Stomach smooth muscle (tissue), 2 donors: ENCODE measurements around the gene BEND7.
"Not testable (repeated sequence)": the region's sequence is repeated elsewhere in the genome, so short reads cannot be mapped to it uniquely, and the experiment has no call there.

Experiments used
- H3K27ac ChIP-seq: one replicate; pipeline ENCODE4 v1.7.0; 2013; ENCODE audit warnings: mild to moderate bottlenecking, low read length, inconsistent platforms
- H3K27me3 ChIP-seq, 2 donors: one replicate each; pipeline ENCODE4 v1.7.0; 2013; ENCODE audit warnings: low read length in 2 of 2; ENCODE audit not compliant: insufficient read depth in 2 of 2, control insufficient read depth in 1 of 2
- H3K36me3 ChIP-seq, 2 donors: one replicate each; pipeline ENCODE4 v1.7.0; 2013; ENCODE audit warnings: low read length in 2 of 2; ENCODE audit not compliant: control insufficient read depth in 2 of 2, insufficient read depth in 2 of 2
- H3K4me1 ChIP-seq: one replicate; pipeline ENCODE4 v1.7.0; 2013; ENCODE audit warnings: low read length; ENCODE audit not compliant: control insufficient read depth, insufficient read depth
- H3K4me3 ChIP-seq, 2 donors: one replicate each; pipeline ENCODE4 v1.7.0; 2013; ENCODE audit warnings: low read length in 2 of 2
- H3K9ac ChIP-seq, 2 donors: one replicate each; pipeline ENCODE4 v1.7.0; 2013; ENCODE audit warnings: low read length in 2 of 2, mild to moderate bottlenecking in 1 of 2
- H3K9me3 ChIP-seq, 2 donors: one replicate each; pipeline ENCODE4 v1.7.0; 2013; ENCODE audit warnings: low read length in 2 of 2; ENCODE audit not compliant: control insufficient read depth in 2 of 2
- donor health status: healthy.
- donor health status: Pancreatic carcinoma.

BEND7 gene

DNA sequence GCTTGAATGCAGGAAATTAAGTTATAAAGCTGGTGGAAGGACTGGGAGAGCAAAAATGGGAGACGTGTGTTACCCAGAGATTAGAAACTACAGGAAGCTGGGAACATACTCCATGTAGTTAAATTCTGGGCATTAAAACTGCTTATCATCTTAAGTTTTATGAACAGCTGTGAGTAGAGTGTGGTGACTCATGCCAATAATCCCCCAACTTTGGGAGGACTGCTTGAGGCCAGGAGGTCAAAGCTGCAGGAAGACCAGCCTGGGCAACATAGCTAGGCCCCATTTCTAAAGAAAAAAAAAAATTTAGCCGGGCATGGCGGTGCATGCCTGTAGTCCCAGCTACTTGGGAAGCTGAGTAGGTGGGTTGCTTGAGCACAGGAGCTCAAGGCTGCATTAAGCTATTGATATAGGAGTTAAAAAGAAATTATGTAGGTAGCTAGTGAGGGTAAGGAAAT lies 124.5 kb downstream of the BEND7 start:
- Histone ChIP-seq H3K4me3 (no peak overlapping the region), H3K9ac (no peak overlapping the region), H3K36me3 (no peaks in the 10 kb centered on the region), H3K4me1 (no peaks in the 10 kb centered on the region), H3K27ac (no peak overlapping the region), H3K27me3 (peaks cover 0 to 3% of the 10 kb centered on the region in 2 donors), H3K9me3 (peaks cover 0 to 6% of the 10 kb centered on the region in 2 donors)

DNA sequence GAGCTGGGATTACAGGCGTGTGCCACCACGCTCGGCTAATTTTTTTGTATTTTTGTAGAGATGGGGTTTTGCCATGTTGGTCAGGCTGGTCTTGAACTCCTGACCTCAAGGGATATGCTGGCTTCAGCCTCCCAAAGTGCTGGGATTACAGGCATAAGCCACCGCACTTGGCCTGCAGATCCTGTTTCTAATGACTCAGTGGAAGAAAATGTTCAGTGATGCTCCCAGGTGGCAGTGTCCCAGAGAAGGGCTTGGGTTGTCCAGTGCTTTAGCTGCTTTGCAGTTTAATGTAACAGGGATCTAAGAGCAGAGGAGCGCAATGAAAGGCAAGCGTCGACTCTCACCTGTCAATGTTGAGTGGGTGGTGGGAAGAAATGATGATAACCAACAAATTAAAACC lies 125.4 kb downstream of the BEND7 start:
- not testable (repeated sequence) for H3K36me3 ChIP-seq, H3K9me3 ChIP-seq, H3K27me3 ChIP-seq, H3K27ac ChIP-seq, H3K4me1 ChIP-seq, H3K9ac ChIP-seq, H3K4me3 ChIP-seq

- no peaks in the 10 kb centered on the region for H3K36me3 ChIP-seq
- H3K27me3 ChIP-seq, result peaks cover 0 to 3% of the 10 kb centered on the region in 2 donors
- H3K4me1 ChIP-seq, result no peaks in the 10 kb centered on the region
- no peak overlapping the region for H3K27ac ChIP-seq
- no peak overlapping the region for H3K4me3 ChIP-seq
- H3K9ac ChIP-seq, result no peak overlapping the region
- peaks cover 0 to 6% of the 10 kb centered on the region in 2 donors for H3K9me3 ChIP-seq
Measured at GRCh38 chr10:13402021-13402420, 126.8 kb downstream of the BEND7 start.

GRCh38 chr10:13401142-13401541 lies 127.7 kb downstream of the BEND7 start:
- Histone ChIP-seq H3K27ac (no peak overlapping the region), H3K9me3 (peaks cover 0 to 3% of the 10 kb centered on the region in 2 donors), H3K27me3 (peaks cover 0 to 3% of the 10 kb centered on the region in 2 donors), H3K4me3 (no peak overlapping the region), H3K4me1 (no peaks in the 10 kb centered on the region), H3K9ac (no peak overlapping the region), H3K36me3 (no peaks in the 10 kb centered on the region)

- no peaks in the 10 kb centered on the region for H3K36me3 ChIP-seq
- peaks cover 0 to 3% of the 10 kb centered on the region in 2 donors for H3K27me3 ChIP-seq
- H3K4me3 ChIP-seq, result no peak overlapping the region
- H3K4me1 ChIP-seq, result no peaks in the 10 kb centered on the region
- no peak overlapping the region for H3K27ac ChIP-seq
- H3K9ac ChIP-seq, result no peak overlapping the region
- H3K9me3 ChIP-seq, result peaks cover 0 to 2% of the 10 kb centered on the region in 2 donors
Measured at GRCh38 chr10:13400196-13400965, 128.4 kb downstream of the BEND7 start.

- no peaks in the 10 kb centered on the region for H3K36me3 ChIP-seq
- no peaks in the 10 kb centered on the region for H3K4me1 ChIP-seq
- peaks cover 0 to 2% of the 10 kb centered on the region in 2 donors for H3K9me3 ChIP-seq
- H3K4me3 ChIP-seq, result no peak overlapping the region
- H3K27me3 ChIP-seq, result peaks cover 0 to 3% of the 10 kb centered on the region in 2 donors
- no peak overlapping the region for H3K9ac ChIP-seq
- H3K27ac ChIP-seq, result no peak overlapping the region
Measured at GRCh38 chr10:13399752-13400151, 129.1 kb downstream of the BEND7 start.

- Histone ChIP-seq H3K9ac (no peak overlapping the region), H3K36me3 (no peaks in the 10 kb centered on the region), H3K4me1 (no peaks in the 10 kb centered on the region), H3K9me3 (peaks cover 0 to 2% of the 10 kb centered on the region in 2 donors), H3K4me3 (no peak overlapping the region), H3K27ac (no peak overlapping the region), H3K27me3 (peaks cover 0 to 3% of the 10 kb centered on the region in 2 donors)
Measured at GRCh38 chr10:13399236-13399635, 129.6 kb downstream of the BEND7 start.

- H3K36me3 ChIP-seq, result no peaks in the 10 kb centered on the region
- peaks cover 0 to 4% of the 10 kb centered on the region in 2 donors for H3K27me3 ChIP-seq
Measured at GRCh38 chr10:13397052-13397451, 131.8 kb downstream of the BEND7 start.

DNA sequence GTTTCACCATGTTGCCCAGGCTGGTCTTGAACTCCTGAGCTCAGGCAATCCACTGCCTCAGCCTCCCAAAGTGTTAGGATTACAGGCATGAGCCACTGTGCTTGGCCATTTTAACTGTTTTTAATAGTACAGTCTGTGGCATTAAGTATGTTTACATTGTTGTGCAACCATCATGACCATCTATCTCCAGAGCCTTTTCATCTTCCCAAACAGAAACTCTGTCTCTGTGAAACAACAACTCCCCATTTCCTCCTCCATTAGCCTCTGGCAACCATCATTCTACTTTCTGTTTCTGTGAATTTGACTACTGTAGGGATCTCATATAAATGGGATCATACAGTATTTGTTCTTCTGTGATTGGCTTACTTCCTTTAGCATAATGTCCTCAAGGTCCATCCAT lies 132.4 kb downstream of the BEND7 start:
- no peak overlapping the region for H3K27ac ChIP-seq

More at GRCh38 chr10:13397052-13397451, 131.8 kb downstream of the BEND7 start:
- no peak overlapping the region for H3K9ac ChIP-seq
- no peak overlapping the region for H3K4me3 ChIP-seq
- no peaks in the 10 kb centered on the region for H3K4me1 ChIP-seq
- peaks cover 0 to 2% of the 10 kb centered on the region in 2 donors for H3K9me3 ChIP-seq
- H3K27ac ChIP-seq, result no peak overlapping the region

GRCh38 chr10:13395540-13395939 lies 133.3 kb downstream of the BEND7 start:
- Histone ChIP-seq H3K9ac (no peak overlapping the region), H3K9me3 (peaks cover 0 to 2% of the 10 kb centered on the region in 2 donors), H3K36me3 (no peaks in the 10 kb centered on the region), H3K27ac (no peak overlapping the region), H3K4me3 (no peak overlapping the region), H3K27me3 (peaks cover 0 to 2% of the 10 kb centered on the region in 2 donors), H3K4me1 (no peaks in the 10 kb centered on the region)

More for the DNA sequence above, 132.4 kb downstream of the BEND7 start:
- Histone ChIP-seq H3K9ac (no peak overlapping the region), H3K9me3 (peaks cover 0 to 2% of the 10 kb centered on the region in 2 donors), H3K4me3 (no peak overlapping the region), H3K27me3 (peaks cover 0 to 4% of the 10 kb centered on the region in 2 donors), H3K36me3 (no peaks in the 10 kb centered on the region), H3K4me1 (no peaks in the 10 kb centered on the region)

GRCh38 chr10:13393640-13394039 lies 135.2 kb downstream of the BEND7 start:
- Histone ChIP-seq H3K4me1 (no peaks in the 10 kb centered on the region), H3K36me3 (no peaks in the 10 kb centered on the region), H3K4me3 (no peak overlapping the region), H3K27ac (no peak overlapping the region), H3K27me3 (peaks cover 0 to 2% of the 10 kb centered on the region in 2 donors), H3K9ac (no peak overlapping the region), H3K9me3 (no peaks in the 10 kb centered on the region)
